Tibial artery (tissue), 4 donors: Measurements from ENCODE around the gene RAET1E.
"Not testable (repeated sequence)": the region's sequence is repeated elsewhere in the genome, so short reads cannot be mapped to it uniquely, and the experiment has no call there.

ENCODE experiments used
- DNase-seq, 2 donors: peaks; one replicate each; pipeline ENCODE4 v3.0.0-alpha.2; 2019
- H3K27ac ChIP-seq, 2 donors: fragments of 200-600 bp; sonication (generic) in 1 of 2; 1 replicate in 1 of 2; 2 replicates in 1 of 2; pipeline ENCODE4 v1.5.1; 2018 to 2019; ENCODE audit warnings: mild to moderate bottlenecking in 1 of 2
- H3K27me3 ChIP-seq, 2 donors: fragments of 200-600 bp; sonication (generic) in 1 of 2; one replicate each; pipeline versions ENCODE4 v1.5.1 to v1.6.0; 2016 to 2019
- H3K36me3 ChIP-seq, 3 donors: fragments of 200-600 bp; sonication (generic) in 2 of 3; one replicate each; pipeline ENCODE4 v1.5.1; 2016 to 2019; ENCODE audit warnings: mild to moderate bottlenecking in 2 of 3
- H3K4me1 ChIP-seq, 4 donors: fragments of 200-600 bp; sonication (generic) in 2 of 4; 1 replicate in 3 of 4; 2 replicates in 1 of 4; pipeline ENCODE4 v1.5.1; 2016 to 2019
- H3K4me3 ChIP-seq, 2 donors: fragments of 200-600 bp; sonication (generic) in 1 of 2; 1 replicate in 1 of 2; 2 replicates in 1 of 2; pipeline ENCODE4 v1.5.1; 2018 to 2019; ENCODE audit warnings: mild to moderate bottlenecking in 2 of 2
- H3K9me3 ChIP-seq, 3 donors: fragments of 200-600 bp; sonication (generic) in 1 of 3; one replicate each; pipeline ENCODE4 v1.5.1; 2016 to 2019
- intact Hi-C: fragments of 100-400 bp; cut with DNase I; formaldehyde crosslinking; loops from one replicate; pipeline ENCODE4 v1.15.0; 2023; ENCODE audit warnings: low total_unique reads
- TF ChIP-seq, protein P1 (sequence below), 2 experiments: fragments of 200-600 bp in 1 of 2; fragments of 450-650 bp in 1 of 2; IDR thresholded peaks; one replicate each; pipeline ENCODE4 v1.5.1; 2017 to 2019; ENCODE audit warnings: antibody characterized with exemption in 2 of 2, mild to moderate bottlenecking in 1 of 2, moderate library complexity in 1 of 2

RAET1E gene, protein sequence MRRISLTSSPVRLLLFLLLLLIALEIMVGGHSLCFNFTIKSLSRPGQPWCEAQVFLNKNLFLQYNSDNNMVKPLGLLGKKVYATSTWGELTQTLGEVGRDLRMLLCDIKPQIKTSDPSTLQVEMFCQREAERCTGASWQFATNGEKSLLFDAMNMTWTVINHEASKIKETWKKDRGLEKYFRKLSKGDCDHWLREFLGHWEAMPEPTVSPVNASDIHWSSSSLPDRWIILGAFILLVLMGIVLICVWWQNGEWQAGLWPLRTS

DNA sequence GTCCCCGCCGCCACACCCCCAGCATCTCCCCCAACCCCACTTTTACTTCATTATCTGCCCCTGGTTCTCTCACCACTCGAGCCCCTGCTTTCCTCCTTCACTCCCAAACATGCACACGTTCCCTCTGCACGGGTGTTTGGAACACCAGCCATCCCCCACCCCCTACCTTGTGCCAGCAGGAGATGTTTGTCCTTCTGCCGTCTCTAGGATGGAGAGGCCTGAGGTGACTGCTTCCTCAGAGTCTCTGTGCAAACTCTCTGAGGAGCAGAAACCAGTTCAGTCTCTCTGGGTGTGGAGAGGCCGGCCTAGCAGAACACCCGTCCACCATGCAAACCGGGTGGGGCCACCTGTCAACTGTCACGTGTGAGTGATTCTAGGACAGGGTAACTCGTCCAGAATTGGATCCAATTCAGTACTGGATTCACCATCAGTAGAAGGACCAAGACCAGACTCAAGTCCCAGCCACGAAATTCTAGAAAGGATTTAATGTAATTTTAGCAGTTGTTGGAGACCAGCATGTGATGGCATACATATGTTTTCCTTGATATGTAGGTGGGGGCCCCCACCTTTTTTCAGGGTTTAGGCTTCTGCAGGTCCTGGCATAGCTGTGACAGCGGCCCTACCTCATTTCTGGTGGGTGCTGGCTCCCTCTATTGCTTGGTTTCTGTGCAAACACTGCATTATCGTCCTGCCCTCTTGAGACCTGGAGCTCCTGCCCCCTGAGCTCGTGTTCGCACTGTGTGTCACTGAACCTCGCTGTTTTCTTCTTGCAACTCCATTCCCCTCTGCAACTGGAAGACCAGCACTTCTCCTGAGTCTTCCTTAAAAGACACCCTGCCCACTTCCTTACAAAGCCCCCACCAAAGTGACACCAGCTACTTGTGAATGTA is at the start of gene RAET1E:
TSS of gene RAET1E (minus strand) at position 259 of the 890 bp plus-strand sequence. CDS start 7,212 bp downstream, outside the sequence.
- peak in 1 of 2 donors; percentile 59 for DNase-seq
- intact Hi-C loops = no loop called here
- TF ChIP-seq, protein P1, sequence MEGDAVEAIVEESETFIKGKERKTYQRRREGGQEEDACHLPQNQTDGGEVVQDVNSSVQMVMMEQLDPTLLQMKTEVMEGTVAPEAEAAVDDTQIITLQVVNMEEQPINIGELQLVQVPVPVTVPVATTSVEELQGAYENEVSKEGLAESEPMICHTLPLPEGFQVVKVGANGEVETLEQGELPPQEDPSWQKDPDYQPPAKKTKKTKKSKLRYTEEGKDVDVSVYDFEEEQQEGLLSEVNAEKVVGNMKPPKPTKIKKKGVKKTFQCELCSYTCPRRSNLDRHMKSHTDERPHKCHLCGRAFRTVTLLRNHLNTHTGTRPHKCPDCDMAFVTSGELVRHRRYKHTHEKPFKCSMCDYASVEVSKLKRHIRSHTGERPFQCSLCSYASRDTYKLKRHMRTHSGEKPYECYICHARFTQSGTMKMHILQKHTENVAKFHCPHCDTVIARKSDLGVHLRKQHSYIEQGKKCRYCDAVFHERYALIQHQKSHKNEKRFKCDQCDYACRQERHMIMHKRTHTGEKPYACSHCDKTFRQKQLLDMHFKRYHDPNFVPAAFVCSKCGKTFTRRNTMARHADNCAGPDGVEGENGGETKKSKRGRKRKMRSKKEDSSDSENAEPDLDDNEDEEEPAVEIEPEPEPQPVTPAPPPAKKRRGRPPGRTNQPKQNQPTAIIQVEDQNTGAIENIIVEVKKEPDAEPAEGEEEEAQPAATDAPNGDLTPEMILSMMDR (IDR thresholded peaks at IDR 0.05) = no peak

DNA sequence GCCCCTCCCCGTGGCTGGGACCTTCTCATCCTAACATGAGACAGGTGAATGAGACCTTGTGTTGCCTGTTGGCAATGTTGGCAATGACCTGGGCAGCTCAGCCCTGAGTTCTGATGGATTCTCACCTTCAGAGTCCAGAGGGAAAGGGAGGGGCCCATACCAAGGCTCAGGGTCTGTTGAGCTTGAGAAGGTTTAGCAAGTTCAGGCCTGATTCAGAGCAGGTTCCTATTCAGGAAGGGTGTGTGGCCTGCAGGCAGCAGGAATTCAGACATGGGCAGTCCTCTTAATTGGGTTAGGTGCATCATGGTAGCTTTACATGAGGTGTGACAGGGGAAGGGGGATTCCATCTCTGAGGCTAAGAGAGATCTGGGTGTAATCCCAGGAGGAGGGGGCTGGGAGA is 49.6 kb upstream of the RAET1E start:
- H3K27me3 ChIP-seq = peaks cover 0 to 47% of the 10 kb centered on the region in 2 donors
- intact Hi-C loops = not testable (repeated sequence)

More for the DNA sequence above, at the start of gene RAET1E:
- no peaks in the 10 kb centered on the region for H3K27me3 ChIP-seq
- no peaks in the 10 kb centered on the region for H3K36me3 ChIP-seq
- H3K4me1 ChIP-seq = peaks cover 0 to 35% (median 33%) of the 10 kb centered on the region in 4 donors
- H3K27ac ChIP-seq = peak within 1 kb of the TSS; percentile 72 to 76
- H3K4me3 ChIP-seq = peak within 1 kb of the TSS; percentile 44 to 49
- H3K9me3 ChIP-seq = no peaks in the 10 kb centered on the region

DNA sequence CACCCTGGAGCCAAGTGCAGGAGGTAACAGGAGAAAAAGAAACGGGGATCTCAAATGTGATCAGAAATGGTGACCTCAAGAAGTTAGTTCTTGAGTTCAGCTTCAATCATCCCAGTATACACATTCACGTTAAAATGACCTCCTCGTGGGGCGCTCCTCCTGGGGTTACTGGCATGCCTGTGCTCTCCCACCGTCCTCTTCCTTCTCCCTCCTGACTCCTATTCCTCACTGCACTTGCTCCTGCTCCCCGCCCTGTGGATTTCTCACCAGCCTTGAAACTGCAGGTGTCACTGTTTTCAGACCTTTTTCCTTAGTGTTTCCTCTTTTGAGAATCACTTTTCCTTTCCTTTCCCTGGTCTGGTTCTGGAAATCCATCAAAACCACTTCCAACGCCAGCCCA is 48.7 kb upstream of the RAET1E start:
- H3K27ac ChIP-seq, intact Hi-C loops, H3K4me1 ChIP-seq, H3K4me3 ChIP-seq, DNase-seq, H3K9me3 ChIP-seq, H3K36me3 ChIP-seq: not testable (repeated sequence)
- H3K27me3 ChIP-seq = peaks cover 0 to 47% of the 10 kb centered on the region in 2 donors

More for the DNA sequence above, 49.6 kb upstream of the RAET1E start:
- H3K9me3 ChIP-seq, DNase-seq, H3K27ac ChIP-seq, H3K4me1 ChIP-seq, H3K4me3 ChIP-seq, H3K36me3 ChIP-seq: not testable (repeated sequence)

DNA sequence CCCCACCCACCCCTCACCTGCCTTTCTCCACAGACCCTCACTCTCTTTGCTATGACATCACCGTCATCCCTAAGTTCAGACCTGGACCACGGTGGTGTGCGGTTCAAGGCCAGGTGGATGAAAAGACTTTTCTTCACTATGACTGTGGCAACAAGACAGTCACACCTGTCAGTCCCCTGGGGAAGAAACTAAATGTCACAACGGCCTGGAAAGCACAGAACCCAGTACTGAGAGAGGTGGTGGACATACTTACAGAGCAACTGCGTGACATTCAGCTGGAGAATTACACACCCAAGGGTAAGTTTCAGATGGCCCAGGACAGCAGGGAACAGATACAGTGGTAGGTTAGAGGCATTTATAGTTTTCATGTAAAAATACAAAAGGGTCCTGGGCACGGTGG is 47.4 kb upstream of the RAET1E start:
- H3K27ac ChIP-seq, H3K4me3 ChIP-seq, H3K36me3 ChIP-seq, DNase-seq, H3K9me3 ChIP-seq, intact Hi-C loops: not testable (repeated sequence)
- Histone ChIP-seq H3K27me3 (peaks cover 0 to 47% of the 10 kb centered on the region in 2 donors), H3K4me1 (peaks cover 0 to 17% (median 15%) of the 10 kb centered on the region in 4 donors)

DNA sequence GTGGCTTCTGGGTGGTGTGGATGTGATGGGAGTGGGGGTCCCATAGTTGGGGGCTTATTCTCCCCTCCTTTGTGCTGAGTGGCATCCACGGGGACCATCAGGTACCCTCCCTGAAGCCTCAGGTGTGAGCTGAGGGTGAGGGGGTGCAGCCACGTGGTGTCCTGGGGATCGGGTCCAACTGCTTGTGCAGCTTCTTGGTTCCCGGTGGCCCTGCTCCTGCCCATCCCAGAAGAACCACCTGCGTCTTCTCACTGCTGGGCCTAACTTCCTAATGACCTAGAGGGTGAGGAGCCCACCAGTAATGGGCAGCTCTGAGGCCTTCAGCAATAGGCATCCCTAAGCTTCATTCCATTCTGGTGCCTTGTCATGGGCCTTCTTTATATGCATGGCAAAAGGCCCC is 45.4 kb upstream of the RAET1E start:
- Histone ChIP-seq H3K4me1 (peaks cover 0 to 25% (median 22%) of the 10 kb centered on the region in 4 donors), H3K27me3 (peaks cover 15 to 52% of the 10 kb centered on the region in 2 donors)
- H3K36me3 ChIP-seq, intact Hi-C loops, H3K9me3 ChIP-seq, H3K27ac ChIP-seq, H3K4me3 ChIP-seq, DNase-seq: not testable (repeated sequence)

DNA sequence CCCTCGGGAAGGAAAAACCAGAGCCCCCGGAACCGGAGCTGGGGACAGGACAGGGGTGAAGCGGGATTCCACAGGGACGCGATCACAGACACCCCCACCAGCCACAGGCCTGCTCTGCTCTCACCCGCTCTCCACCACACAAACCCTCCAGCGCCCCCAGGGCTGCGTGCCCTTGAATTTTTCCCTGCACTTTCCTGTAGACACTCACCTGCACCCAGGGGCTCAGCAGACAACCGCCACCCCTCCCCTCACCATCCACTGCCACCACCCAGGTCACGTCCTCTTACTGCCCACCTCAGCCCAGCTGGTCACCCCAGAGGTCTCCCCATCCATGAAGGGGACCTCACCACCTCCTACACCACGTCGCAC is 44.5 kb upstream of the RAET1E start:
- Histone ChIP-seq H3K4me3 (peak overlapping the region; percentile 43 to 61), H3K9me3 (no peaks in the 10 kb centered on the region), H3K4me1 (peaks cover 0 to 27% (median 25%) of the 10 kb centered on the region in 4 donors), H3K36me3 (no peaks in the 10 kb centered on the region), H3K27ac (no peak overlapping the region), H3K27me3 (peaks cover 16 to 54% of the 10 kb centered on the region in 2 donors)
- no peak for DNase-seq
- intact Hi-C loops = no loop called here
- TF ChIP-seq, protein P1 (IDR thresholded peaks at IDR 0.05) = no peak

DNA sequence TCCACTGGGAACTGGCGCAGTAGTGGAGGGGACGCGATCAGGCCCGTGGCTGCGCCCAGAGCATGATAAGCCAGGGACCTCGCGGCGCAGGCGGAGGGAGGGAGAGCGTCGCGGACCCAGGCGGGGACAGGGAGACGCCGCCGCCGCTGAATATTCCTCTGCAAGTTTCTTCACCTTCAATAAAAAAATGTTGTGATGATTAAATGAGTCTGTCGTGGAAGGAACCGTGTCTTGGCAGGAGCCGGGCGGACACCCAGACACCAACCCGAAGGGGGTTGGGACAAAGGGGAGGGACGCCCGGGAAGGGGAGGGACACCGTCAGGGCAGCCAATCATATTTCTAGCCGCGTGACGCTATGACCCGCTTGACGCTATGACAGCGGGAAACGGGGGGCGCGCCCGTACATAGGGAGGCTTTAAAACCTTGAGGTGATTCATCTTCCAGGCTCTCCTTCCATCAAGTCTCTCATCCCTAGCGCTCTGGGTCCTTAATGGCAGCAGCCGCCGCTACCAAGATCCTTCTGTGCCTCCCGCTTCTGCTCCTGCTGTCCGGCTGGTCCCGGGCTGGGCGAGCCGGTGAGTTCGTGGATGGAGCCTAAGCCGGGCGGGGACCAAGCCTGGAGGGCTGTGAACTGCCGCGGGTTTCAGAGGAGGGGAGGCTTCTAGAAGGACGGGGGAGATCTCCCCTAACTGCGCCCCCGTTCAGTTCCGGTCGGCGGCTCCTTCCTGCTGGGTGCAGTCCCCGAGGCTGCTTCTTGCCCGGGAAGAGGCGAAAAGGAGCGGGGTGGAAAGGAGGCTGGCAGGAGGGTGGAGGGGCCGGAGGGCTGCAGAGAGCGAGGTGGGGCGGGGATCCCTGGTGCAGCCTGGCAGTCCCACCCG is 43.9 kb upstream of the RAET1E start, which contains the start of gene ULBP2:
TSS of gene ULBP2 (plus strand) at position 432 of the 878 bp plus-strand sequence. CDS start at position 491, 59 bp downstream.
- Histone ChIP-seq H3K36me3 (no peaks in the 10 kb centered on the region), H3K9me3 (no peaks in the 10 kb centered on the region), H3K27ac (no peak within 1 kb of the TSS), H3K4me1 (peaks cover 0 to 27% (median 25%) of the 10 kb centered on the region in 4 donors), H3K4me3 (peak within 1 kb of the TSS; percentile 43 to 61), H3K27me3 (peaks cover 16 to 60% of the 10 kb centered on the region in 2 donors)
- peak; percentile 74 to 86 for DNase-seq
- TF ChIP-seq, protein P1 (IDR thresholded peaks at IDR 0.05) = no peak
- intact Hi-C loops = no loop called here
